T-helper 9 cell (primary cell): ENCODE measurements around the gene DAAM2.

Source experiments
- DNase-seq: peaks from one replicate; pipeline ENCODE4 v3.0.0-alpha.2; 2020

Gene DAAM2

GRCh38 chr6:39934131-39934757, 142.1 kb downstream of the DAAM2 start, which contains the start of gene MOCS1:
TSS of gene MOCS1 (minus strand) at chr6:39934462. CDS start at chr6:39934417, 45 bp downstream.
- DNase-seq = peak; percentile 2

- no peak for DNase-seq
Observed at GRCh38 chr6:39935241-39935640, 143.1 kb downstream of the DAAM2 start.

GRCh38 chr6:39936857-39937256, 144.7 kb downstream of the DAAM2 start:
- DNase-seq = no peak

GRCh38 chr6:39937686-39938333, 145.6 kb downstream of the DAAM2 start:
- DNase-seq = no peak

GRCh38 chr6:39938773-39939654, 146.8 kb downstream of the DAAM2 start:
- no peak for DNase-seq

GRCh38 chr6:39941138-39941537, 149.0 kb downstream of the DAAM2 start:
- no peak for DNase-seq

GRCh38 chr6:39941820-39942219, 149.6 kb downstream of the DAAM2 start:
- no peak for DNase-seq

GRCh38 chr6:39942903-39943580, 150.9 kb downstream of the DAAM2 start:
- no peak for DNase-seq

GRCh38 chr6:39945626-39946025, 153.4 kb downstream of the DAAM2 start:
- no peak for DNase-seq

GRCh38 chr6:39947611-39948068, 155.5 kb downstream of the DAAM2 start:
- no peak for DNase-seq

GRCh38 chr6:39948199-39948791, 156.1 kb downstream of the DAAM2 start:
- no peak for DNase-seq

GRCh38 chr6:39950125-39950720, 158.0 kb downstream of the DAAM2 start:
- DNase-seq = no peak

- DNase-seq = no peak
Observed at GRCh38 chr6:39951191-39951590, 159.0 kb downstream of the DAAM2 start.

- no peak for DNase-seq
Observed at GRCh38 chr6:39951716-39952115, 159.5 kb downstream of the DAAM2 start.

- DNase-seq = no peak
Observed at GRCh38 chr6:39952167-39952566, 160.0 kb downstream of the DAAM2 start.

GRCh38 chr6:39953076-39953618, 161.0 kb downstream of the DAAM2 start:
- no peak for DNase-seq
